ENCODE measurements around the gene RNF214.

Gene RNF214

DNA sequence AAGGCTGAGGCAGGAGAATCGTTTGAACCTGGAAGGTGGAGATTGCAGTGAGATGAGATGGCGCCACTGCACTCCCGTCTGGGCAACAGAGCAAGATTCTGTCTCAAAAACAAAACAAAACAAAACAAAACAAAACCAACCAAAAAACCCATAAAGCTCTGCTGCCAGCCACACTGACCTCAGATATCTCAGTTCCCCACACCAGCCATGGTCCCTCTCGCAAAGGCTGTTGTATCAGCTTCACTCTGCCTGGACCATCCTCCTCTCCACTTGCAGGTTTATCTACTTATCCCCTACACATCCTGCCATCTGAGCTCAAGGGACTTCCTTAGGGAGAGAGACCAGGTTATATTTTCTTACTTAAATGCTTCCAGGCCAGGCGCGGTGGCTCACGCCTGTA, 69.8 kb downstream of the RNF214 start:
- Histone ChIP-seq H3K27me3 (ENCODE audit: insufficient read depth, low read length, poor library complexity, severe bottlenecking) (no peaks in the 10 kb centered on the region), H4K20me1 (ENCODE audit: insufficient read depth, low read length, poor library complexity, severe bottlenecking) (no peaks in the 10 kb centered on the region), H3K36me3 (ENCODE audit: insufficient read depth, low read length) (no peaks in the 10 kb centered on the region), H3K9me3 (ENCODE audit: insufficient read depth, low read depth, low read length) (no peaks in the 10 kb centered on the region), H3K79me2 (ENCODE audit: insufficient read depth, low read length) (no peaks in the 10 kb centered on the region), H3K4me1 (ENCODE audit: insufficient read depth, low read length, poor library complexity, severe bottlenecking) (no peaks in the 10 kb centered on the region), H3K9ac (ENCODE audit: low read depth, low read length, poor library complexity, severe bottlenecking) (no peak overlapping the region), H3K4me3 (ENCODE audit: low read length, poor library complexity, severe bottlenecking) (no peak overlapping the region), H2AFZ (ENCODE audit: low read length) (no peak overlapping the region), H3F3A (ENCODE audit: low read depth) (no peaks in the 10 kb centered on the region), H3K9me2 (replicated peaks; ENCODE audit: low read depth, low read length) (no peaks in the 10 kb centered on the region), H3K4me2 (ENCODE audit: low read depth, low read length, poor library complexity, severe bottlenecking) (no peak overlapping the region)
- TF ChIP-seq EZH2phosphoT487 (IDR thresholded peaks at IDR 0.05; ENCODE audit: borderline replicate concordance): no peak
- TF ChIP-seq, protein P1, sequence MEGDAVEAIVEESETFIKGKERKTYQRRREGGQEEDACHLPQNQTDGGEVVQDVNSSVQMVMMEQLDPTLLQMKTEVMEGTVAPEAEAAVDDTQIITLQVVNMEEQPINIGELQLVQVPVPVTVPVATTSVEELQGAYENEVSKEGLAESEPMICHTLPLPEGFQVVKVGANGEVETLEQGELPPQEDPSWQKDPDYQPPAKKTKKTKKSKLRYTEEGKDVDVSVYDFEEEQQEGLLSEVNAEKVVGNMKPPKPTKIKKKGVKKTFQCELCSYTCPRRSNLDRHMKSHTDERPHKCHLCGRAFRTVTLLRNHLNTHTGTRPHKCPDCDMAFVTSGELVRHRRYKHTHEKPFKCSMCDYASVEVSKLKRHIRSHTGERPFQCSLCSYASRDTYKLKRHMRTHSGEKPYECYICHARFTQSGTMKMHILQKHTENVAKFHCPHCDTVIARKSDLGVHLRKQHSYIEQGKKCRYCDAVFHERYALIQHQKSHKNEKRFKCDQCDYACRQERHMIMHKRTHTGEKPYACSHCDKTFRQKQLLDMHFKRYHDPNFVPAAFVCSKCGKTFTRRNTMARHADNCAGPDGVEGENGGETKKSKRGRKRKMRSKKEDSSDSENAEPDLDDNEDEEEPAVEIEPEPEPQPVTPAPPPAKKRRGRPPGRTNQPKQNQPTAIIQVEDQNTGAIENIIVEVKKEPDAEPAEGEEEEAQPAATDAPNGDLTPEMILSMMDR (conservative IDR thresholded peaks at IDR 0.05; ENCODE audit: low read length): no peak

DNA sequence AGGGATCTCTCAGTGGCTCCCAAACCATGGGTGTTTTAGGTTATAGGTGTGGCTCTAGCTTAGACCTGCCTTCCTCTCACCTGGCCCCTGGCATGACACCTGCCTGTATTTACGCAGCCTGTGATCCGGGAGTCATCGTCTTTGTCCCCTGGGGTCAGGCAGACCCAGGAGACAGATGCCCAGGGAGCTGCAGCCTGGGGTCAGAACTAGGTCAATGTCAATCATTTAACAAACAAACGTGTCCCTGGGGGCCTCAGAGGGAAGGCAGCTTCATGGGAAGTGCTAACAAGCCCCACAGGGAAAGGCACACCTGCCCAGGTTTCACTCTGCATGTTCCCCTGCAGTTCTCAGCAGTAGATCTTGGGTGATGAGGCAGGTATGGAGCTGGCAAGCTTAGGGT, 70.6 kb downstream of the RNF214 start:
- no peaks in the 10 kb centered on the region for H3K36me3 ChIP-seq (ENCODE audit: insufficient read depth, low read length)
- no peaks in the 10 kb centered on the region for H3K9me3 ChIP-seq (ENCODE audit: insufficient read depth, low read depth, low read length)
- H3K4me1 ChIP-seq (ENCODE audit: insufficient read depth, low read length, poor library complexity, severe bottlenecking): no peaks in the 10 kb centered on the region
- no peak overlapping the region for H3K4me2 ChIP-seq (ENCODE audit: low read depth, low read length, poor library complexity, severe bottlenecking)
- no peak overlapping the region for H3K4me3 ChIP-seq (ENCODE audit: low read length, poor library complexity, severe bottlenecking)
- TF ChIP-seq, protein P1 (conservative IDR thresholded peaks at IDR 0.05; ENCODE audit: low read length): no peak
- TF ChIP-seq EZH2phosphoT487 (IDR thresholded peaks at IDR 0.05; ENCODE audit: borderline replicate concordance): no peak
- no peaks in the 10 kb centered on the region for H3K79me2 ChIP-seq (ENCODE audit: insufficient read depth, low read length)
- H3K27me3 ChIP-seq (ENCODE audit: insufficient read depth, low read length, poor library complexity, severe bottlenecking): no peaks in the 10 kb centered on the region
- no peaks in the 10 kb centered on the region for H3K9me2 ChIP-seq (replicated peaks; ENCODE audit: low read depth, low read length)
- H2AFZ ChIP-seq (ENCODE audit: low read length): no peak overlapping the region
- H3K9ac ChIP-seq (ENCODE audit: low read depth, low read length, poor library complexity, severe bottlenecking): no peak overlapping the region
- H3F3A ChIP-seq (ENCODE audit: low read depth): no peaks in the 10 kb centered on the region
- H4K20me1 ChIP-seq (ENCODE audit: insufficient read depth, low read length, poor library complexity, severe bottlenecking): no peaks in the 10 kb centered on the region

DNA sequence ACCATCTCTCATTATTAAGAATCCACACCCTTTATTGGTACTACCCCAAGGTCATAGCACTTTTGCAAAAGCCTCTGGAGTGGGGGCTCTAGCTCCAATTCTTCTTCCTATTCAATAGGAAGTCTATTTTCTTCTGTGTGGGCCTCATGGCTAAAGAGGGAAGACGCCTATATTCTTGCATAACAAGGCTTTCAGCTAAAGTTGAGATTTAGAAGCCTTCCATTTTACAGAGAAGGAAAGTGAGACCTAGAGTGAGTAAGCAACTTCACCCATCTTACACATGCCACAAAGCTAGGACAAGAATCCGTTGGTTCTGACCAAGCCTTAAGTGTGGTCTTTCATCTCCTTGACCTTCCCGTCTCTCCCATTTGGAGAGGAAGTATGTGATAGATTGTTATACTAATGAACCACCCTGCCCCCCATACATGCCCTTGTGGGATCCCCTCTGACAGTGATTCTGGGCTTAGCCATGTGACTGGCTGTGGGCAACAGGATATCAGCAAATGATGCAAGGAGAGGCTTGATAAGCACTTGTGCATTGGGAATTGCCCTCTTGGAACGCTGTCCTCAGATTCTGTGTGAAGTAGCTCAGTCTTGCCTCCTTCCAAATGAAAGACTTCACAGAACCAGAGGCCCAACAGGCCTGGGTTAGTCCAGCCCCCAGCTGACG, 71.3 kb downstream of the RNF214 start:
- Histone ChIP-seq H3K27me3 (ENCODE audit: insufficient read depth, low read length, poor library complexity, severe bottlenecking) (no peaks in the 10 kb centered on the region), H3K36me3 (ENCODE audit: insufficient read depth, low read length) (no peaks in the 10 kb centered on the region), H3F3A (ENCODE audit: low read depth) (no peaks in the 10 kb centered on the region), H3K9me3 (ENCODE audit: insufficient read depth, low read depth, low read length) (no peaks in the 10 kb centered on the region), H3K4me3 (ENCODE audit: low read length, poor library complexity, severe bottlenecking) (no peak overlapping the region), H3K9me2 (replicated peaks; ENCODE audit: low read depth, low read length) (no peaks in the 10 kb centered on the region), H3K4me1 (ENCODE audit: insufficient read depth, low read length, poor library complexity, severe bottlenecking) (no peaks in the 10 kb centered on the region), H3K4me2 (ENCODE audit: low read depth, low read length, poor library complexity, severe bottlenecking) (no peak overlapping the region), H4K20me1 (ENCODE audit: insufficient read depth, low read length, poor library complexity, severe bottlenecking) (no peaks in the 10 kb centered on the region), H2AFZ (ENCODE audit: low read length) (no peak overlapping the region), H3K9ac (ENCODE audit: low read depth, low read length, poor library complexity, severe bottlenecking) (no peak overlapping the region), H3K79me2 (ENCODE audit: insufficient read depth, low read length) (no peaks in the 10 kb centered on the region)
- TF ChIP-seq, protein P1 (conservative IDR thresholded peaks at IDR 0.05; ENCODE audit: low read length): no peak
- TF ChIP-seq EZH2phosphoT487 (IDR thresholded peaks at IDR 0.05; ENCODE audit: borderline replicate concordance): no peak
